H1 (cell line): ENCODE data around the gene MASP1. TPM values are rescaled to one million over a fixed set of nuclear protein-coding genes. Genes with fewer than 3 reads are reported as not detected.

Source experiments
- CTCF ChIA-PET: fragments of 300-600 bp; sonication (Branson Sonifier 250); formaldehyde crosslinking; loops from one replicate; lab custom pipeline; 2021; ENCODE audit not compliant: partially characterized antibody; lab: Charles Lee
- POLR2A ChIA-PET: fragments of 300-600 bp; sonication (Branson Sonifier 250); formaldehyde crosslinking; loops from one replicate; lab custom pipeline; 2021; ENCODE audit warnings: inconsistent platforms; ENCODE audit not compliant: partially characterized antibody; lab: Charles Lee
- DNase-seq, 2 experiments: peaks; one replicate each; pipeline versions ENCODE4 v3.0.0 to v3.0.0-alpha.2; 2010 to 2022; ENCODE audit warnings: low spot score in 2 of 2, low read depth in 1 of 2, mixed read lengths in 1 of 2
- FAIRE-seq: peaks from 2 replicates; lab custom pipeline; 2011; peaks lifted over from hg19 to GRCh38; lab: Jason Lieb, UNC
- H2AFZ ChIP-seq: 2 replicates; pipeline ENCODE4 v1.8.1; 2012; ENCODE audit warnings: low read length, inconsistent platforms
- H2AK5ac ChIP-seq: 2 replicates; pipeline ENCODE4 v1.6.1; 2013; ENCODE audit warnings: low read depth, low read length
- H2BK120ac ChIP-seq: replicated peaks from 2 replicates; pipeline ENCODE3; 2013; ENCODE audit warnings: low read depth, low read length, inconsistent platforms
- H2BK12ac ChIP-seq: 2 replicates; pipeline ENCODE4 v1.6.1; 2013; ENCODE audit warnings: low read depth, low read length
- H2BK15ac ChIP-seq: 2 replicates; pipeline ENCODE4 v1.6.1; 2013; ENCODE audit warnings: low read length
- H2BK20ac ChIP-seq: 2 replicates; pipeline ENCODE4 v1.6.1; 2013; ENCODE audit warnings: low read length
- H2BK5ac ChIP-seq: 2 replicates; pipeline ENCODE4 v1.6.1; 2013; ENCODE audit warnings: low read depth, low read length
- H3K14ac ChIP-seq: 2 replicates; pipeline ENCODE4 v1.6.1; 2013; ENCODE audit warnings: inconsistent platforms; ENCODE audit not compliant: insufficient read length
- H3K18ac ChIP-seq: 2 replicates; pipeline ENCODE4 v1.6.1; 2013; ENCODE audit warnings: low read length; ENCODE audit errors: extremely low read depth
- H3K23ac ChIP-seq: 2 replicates; pipeline ENCODE4 v1.6.1; 2013; ENCODE audit warnings: inconsistent platforms; ENCODE audit not compliant: insufficient read length
- H3K23me2 ChIP-seq: 2 replicates; pipeline ENCODE4 v1.6.1; 2013; ENCODE audit warnings: low read depth, low read length
- H3K27ac ChIP-seq: 2 replicates; pipeline ENCODE4 v1.6.1; 2011; ENCODE audit warnings: low read depth, low read length, inconsistent platforms
- H3K27me3 ChIP-seq, 4 experiments: replicated peaks in 1 of 4; 1 replicate in 1 of 4; 2 replicates in 3 of 4; pipeline versions ENCODE4 v1.6.1 to v1.8.1; 2011 to 2013; ENCODE audit warnings: low read length in 3 of 4, mild to moderate bottlenecking in 3 of 4, inconsistent platforms in 2 of 4, mixed read lengths in 2 of 4, moderate library complexity in 1 of 4; ENCODE audit not compliant: control insufficient read depth in 3 of 4, insufficient read depth in 3 of 4; ENCODE audit errors: extremely low read depth in 1 of 4
- H3K36me3 ChIP-seq, 4 experiments: 2 replicates each; pipeline versions ENCODE4 v1.6.1 to v1.8.1; 2011 to 2013; ENCODE audit warnings: mild to moderate bottlenecking in 4 of 4, low read length in 3 of 4, moderate library complexity in 2 of 4, control low read depth in 1 of 4, inconsistent platforms in 1 of 4; ENCODE audit not compliant: insufficient read depth in 4 of 4, control insufficient read depth in 2 of 4
- H3K4ac ChIP-seq: replicated peaks from 2 replicates; pipeline ENCODE3; 2013; ENCODE audit warnings: low read length, low read depth, mixed read lengths, inconsistent platforms; ENCODE audit not compliant: insufficient read length
- H3K4me1 ChIP-seq, 4 experiments: replicated peaks in 1 of 4; 1 replicate in 1 of 4; 2 replicates in 3 of 4; pipeline versions ENCODE4 v1.6.1 to v1.8.1; 2011 to 2013; ENCODE audit warnings: low read length in 3 of 4, inconsistent platforms in 2 of 4, mixed read lengths in 1 of 4; ENCODE audit not compliant: insufficient read depth in 4 of 4, control insufficient read depth in 3 of 4
- H3K4me2 ChIP-seq, 2 experiments: 2 replicates each; pipeline versions ENCODE4 v1.6.1 to v1.8.1; 2011 to 2013; ENCODE audit warnings: low read depth in 2 of 2, low read length in 2 of 2, control low read depth in 1 of 2, inconsistent platforms in 1 of 2, mild to moderate bottlenecking in 1 of 2; ENCODE audit not compliant: insufficient read depth in 1 of 2
- H3K4me3 ChIP-seq, 4 experiments: fragments of 200-600, 300-600 bp in 1 of 4; sonication (generic), shearing (Covaris generic), sonication (Bioruptor Twin) in 1 of 4; 2 replicates each; pipeline versions ENCODE4 v1.5.1 to v1.8.1; 2011 to 2016; ENCODE audit warnings: low read length in 4 of 4, low read depth in 3 of 4, control low read depth in 2 of 4, inconsistent platforms in 2 of 4, mild to moderate bottlenecking in 2 of 4, mixed read lengths in 1 of 4, moderate library complexity in 1 of 4; ENCODE audit not compliant: insufficient read depth in 2 of 4; ENCODE audit errors: extremely low read depth in 1 of 4
- H3K56ac ChIP-seq: replicated peaks from 2 replicates; pipeline ENCODE3; 2013; ENCODE audit warnings: low read depth, mild to moderate bottlenecking, mixed read lengths, low read length, inconsistent platforms; ENCODE audit not compliant: insufficient read length
- H3K79me1 ChIP-seq: 2 replicates; pipeline ENCODE4 v1.6.1; 2013; ENCODE audit warnings: low read depth, low read length, control low read depth
- H3K79me2 ChIP-seq, 2 experiments: 2 replicates each; pipeline versions ENCODE4 v1.6.1 to v1.8.1; 2012 to 2013; ENCODE audit warnings: low read length in 2 of 2, mild to moderate bottlenecking in 2 of 2, inconsistent platforms in 1 of 2; ENCODE audit not compliant: insufficient read depth in 2 of 2, control insufficient read depth in 1 of 2
- H3K9ac ChIP-seq, 4 experiments: replicated peaks in 1 of 4; 1 replicate in 1 of 4; 2 replicates in 3 of 4; pipeline versions ENCODE4 v1.6.1 to v1.8.1; 2011 to 2013; ENCODE audit warnings: low read depth in 3 of 4, low read length in 3 of 4, control low read depth in 2 of 4, mild to moderate bottlenecking in 2 of 4, moderate library complexity in 2 of 4, inconsistent platforms in 1 of 4; ENCODE audit errors: extremely low read depth in 1 of 4
- H3K9me3 ChIP-seq, 2 experiments: 2 replicates each; pipeline versions ENCODE4 v1.6.1 to v1.8.1; 2012 to 2013; ENCODE audit warnings: mild to moderate bottlenecking in 2 of 2, moderate library complexity in 2 of 2, control low read depth in 1 of 2, inconsistent platforms in 1 of 2, low read depth in 1 of 2, low read length in 1 of 2, mixed read lengths in 1 of 2; ENCODE audit not compliant: insufficient read depth in 2 of 2
- H4K20me1 ChIP-seq, 2 experiments: replicated peaks in 1 of 2; 2 replicates each; pipeline versions ENCODE3 to v1.8.1; 2011 to 2013; ENCODE audit warnings: inconsistent platforms in 2 of 2, low read length in 2 of 2, mild to moderate bottlenecking in 1 of 2; ENCODE audit not compliant: insufficient read depth in 2 of 2, control insufficient read depth in 1 of 2
- H4K5ac ChIP-seq: 2 replicates; pipeline ENCODE4 v1.6.1; 2013; ENCODE audit warnings: low read length, low read depth, mixed read lengths, inconsistent platforms; ENCODE audit not compliant: insufficient read length
- H4K8ac ChIP-seq: 2 replicates; pipeline ENCODE4 v1.8.0; 2013; ENCODE audit warnings: mild to moderate bottlenecking, moderate library complexity, low read length, inconsistent platforms; ENCODE audit not compliant: insufficient read depth; ENCODE audit errors: extremely low read depth
- H4K91ac ChIP-seq: replicated peaks from 2 replicates; pipeline ENCODE3; 2013; ENCODE audit warnings: low read length, mixed read lengths, inconsistent platforms; ENCODE audit not compliant: insufficient read length
- BCL11A ChIP-seq, 2 experiments: IDR thresholded peaks; one replicate each; pipeline ENCODE4 v1.6.1; 2011; ENCODE audit warnings: low read depth in 2 of 2, low read length in 2 of 2, mild to moderate bottlenecking in 2 of 2
- E2F6 ChIP-seq: IDR thresholded peaks from 2 replicates; pipeline ENCODE4 v1.6.1; 2012; ENCODE audit warnings: inconsistent platforms
- MAX ChIP-seq: IDR thresholded peaks from 2 replicates; pipeline ENCODE4 v1.6.1; 2012; ENCODE audit warnings: inconsistent platforms
- NANOG ChIP-seq: IDR thresholded peaks from 2 replicates; pipeline ENCODE4 v1.6.1; 2011; ENCODE audit warnings: low read length, low read depth, mild to moderate bottlenecking, inconsistent platforms; ENCODE audit not compliant: insufficient read depth, poor library complexity, severe bottlenecking
- POLR2A ChIP-seq, 2 experiments: IDR thresholded peaks; 1 replicate in 1 of 2; 2 replicates in 1 of 2; pipeline ENCODE4 v1.6.1; 2011; ENCODE audit warnings: low read depth in 2 of 2, low read length in 2 of 2, mild to moderate bottlenecking in 2 of 2; ENCODE audit errors: control extremely low read depth in 1 of 2
- RAD21 ChIP-seq, 2 experiments: IDR thresholded peaks in 1 of 2; conservative IDR thresholded peaks in 1 of 2; 2 replicates each; pipeline ENCODE4 v1.6.1; 2011; ENCODE audit warnings: low read depth in 2 of 2, low read length in 2 of 2, improper control_type of control experiment in 1 of 2, inconsistent platforms in 1 of 2, mild to moderate bottlenecking in 1 of 2, moderate library complexity in 1 of 2
- RBBP5 ChIP-seq: IDR thresholded peaks from 2 replicates; pipeline ENCODE4 v1.7.1; 2012; ENCODE audit warnings: low read depth, mild to moderate bottlenecking, inconsistent platforms, low read length, moderate library complexity, borderline replicate concordance
- SIX5 ChIP-seq: IDR thresholded peaks from 2 replicates; pipeline ENCODE4 v1.6.1; 2011; ENCODE audit warnings: mild to moderate bottlenecking, low read depth, low read length
- SP1 ChIP-seq: IDR thresholded peaks from 2 replicates; pipeline ENCODE4 v1.6.1; 2011; ENCODE audit warnings: low read depth, low read length
- TAF1 ChIP-seq: IDR thresholded peaks from 2 replicates; pipeline ENCODE4 v1.6.1; 2011; ENCODE audit warnings: mild to moderate bottlenecking, low read depth, low read length
- USF2 ChIP-seq: IDR thresholded peaks from 2 replicates; pipeline ENCODE4 v1.6.1; 2011; ENCODE audit warnings: low read length, improper control_type of control experiment
- YY1 ChIP-seq: IDR thresholded peaks from 2 replicates; pipeline ENCODE4 v1.6.1; 2011; ENCODE audit warnings: low read depth, mild to moderate bottlenecking, low read length
- WGBS, 2 experiments: shearing (Covaris generic) in 1 of 2; methylation state at CpG; one replicate each; pipeline versions ENCODE4 v1.1.6 to v1.1.7; 2013 to 2015; ENCODE audit warnings: low lambda C conversion rate in 2 of 2, mixed read lengths in 2 of 2, inconsistent platforms in 1 of 2, low coverage in 1 of 2, missing lambda C conversion rate in 1 of 2; ENCODE audit not compliant: insufficient replicate concordance in 2 of 2, insufficient coverage in 1 of 2, insufficient read length in 1 of 2; ENCODE audit errors: extremely low coverage in 1 of 2, missing lambda C conversion rate in 1 of 2; 5-methylcytosine and 5-hydroxymethylcytosine counted together
- polyA plus RNA-seq, 7 experiments: library from polyadenylated mRNA; depleted of rRNA in 3 of 7; stranded (reverse) in 5 of 7; unstranded in 2 of 7; fragments of >200 nt in 5 of 7; fragments of 200-250 nt in 2 of 7; gene quantifications; 1 replicate in 5 of 7; 2 replicates in 1 of 7; 4 replicates in 1 of 7; pipeline versions ENCODE4 v1.2.1 to v1.2.3, GENCODE V29; 2011 to 2013; ENCODE audit warnings: missing spikeins in 2 of 7, mixed read lengths in 2 of 7
- total RNA-seq: library from RNA; stranded (reverse); fragmentation: NEBNext Ultra II Directional; extraction: Animal tissue kit (Norgen Biotek cat#: 25700); gene quantifications from 2 replicates; pipeline ENCODE4 v1.2.1, GENCODE V29; 2021

MASP1 gene
- total and polyA plus RNA-seq, 2 of the 8 experiments (the other 6 are each of a cell fraction or from before 2014, with no cell fraction given), result 2.7 to 3.5 TPM

GRCh38 chr3:187188931-187189330 lies 102.6 kb downstream of the MASP1 start:
- no peak for FAIRE-seq
- no peak overlapping the region for H4K91ac ChIP-seq
- ChIA-PET POLR2A (no interaction called here), CTCF (interaction anchor here (1.3 kb wide), 1 partner anchor 121 kb away, joined by 3 read pairs; no protein-coding TSS in a partner anchor)
- H2AFZ ChIP-seq, result no peak overlapping the region
- no peak overlapping the region for H3K27ac ChIP-seq
- H3K14ac ChIP-seq, result no peak overlapping the region
- H2BK5ac ChIP-seq, result no peak overlapping the region
- no peak overlapping the region for H3K4ac ChIP-seq
- no peaks in the 10 kb centered on the region for H3K79me2 ChIP-seq
- no peak overlapping the region for H3K4me2 ChIP-seq
- H3K18ac ChIP-seq, result no peak overlapping the region
- H4K20me1 ChIP-seq, result no peaks in the 10 kb centered on the region
- H4K8ac ChIP-seq, result no peak overlapping the region
- no peak overlapping the region for H2BK120ac ChIP-seq
- no peaks in the 10 kb centered on the region for H3K79me1 ChIP-seq
- H3K27me3 ChIP-seq, result no peaks in the 10 kb centered on the region; a peak in 1 of 7 replicates
- H3K9me3 ChIP-seq, result no peaks in the 10 kb centered on the region; a peak in 2 of 4 replicates
- no peak overlapping the region for H3K23ac ChIP-seq
- H2AK5ac ChIP-seq, result no peak overlapping the region
- WGBS, 2 experiments, result 83% methylated on average over 2 of the region's 2 CpGs; no CpG with 5 or more reads in 1 of the 2 experiments
- H2BK15ac ChIP-seq, result 0 out of 2 replicates have a peak overlapping the region, but pooled peaks have one; percentile 25
- DNase-seq, result no peak
- H3K23me2 ChIP-seq, result no peaks in the 10 kb centered on the region
- no peak overlapping the region for H3K9ac ChIP-seq
- peaks cover 4 to 23% (median 22%) of the 10 kb centered on the region in 4 experiments for H3K4me1 ChIP-seq
- no peak overlapping the region; the same call in 1 of the 2 replicates for H2BK12ac ChIP-seq
- no peak overlapping the region for H2BK20ac ChIP-seq
- H3K4me3 ChIP-seq, result no peak overlapping the region
- H3K36me3 ChIP-seq, result no peaks in the 10 kb centered on the region
- H3K56ac ChIP-seq, result no peak overlapping the region
- no peak overlapping the region for H4K5ac ChIP-seq
- no peak for TF ChIP-seq MAX
- TF ChIP-seq SP1, result no peak
- no peak for TF ChIP-seq E2F6
- TF ChIP-seq YY1, result no peak
- no peak for TF ChIP-seq SIX5
- no peak for TF ChIP-seq POLR2A (IDR thresholded peaks at IDR 0.05; ENCODE audit: control extremely low read depth in 1 of 2, low read depth in 2 of 2, low read length in 2 of 2)
- no peak for TF ChIP-seq BCL11A (IDR thresholded peaks at IDR 0.05; ENCODE audit: low read depth in 2 of 2, low read length in 2 of 2)
- no peak for TF ChIP-seq TAF1
- no peak for TF ChIP-seq USF2
- no peak for TF ChIP-seq RBBP5
- TF ChIP-seq RAD21 (IDR thresholded peaks at IDR 0.05 in 1 of 2, conservative IDR thresholded peaks at IDR 0.05 in 1 of 2; ENCODE audit: low read depth in 2 of 2, low read length in 2 of 2), result no peak
- no peak for TF ChIP-seq NANOG
